ENCODE measurements around the gene EIPR1.
"Not testable (repeated sequence)": the region's sequence is repeated elsewhere in the genome, so short reads cannot be mapped to it uniquely, and the experiment has no call there.

GRCh38 chr2:3180909-3181221, 196.8 kb downstream of the EIPR1 start:
- TF ChIP-seq POLR2A, POLR2AphosphoS5 (IDR thresholded peaks at IDR 0.05; ENCODE audit: low read depth, low read length): not testable (repeated sequence)
